T-helper 2 cell treated with Interferon-gamma antibody and Interleukin-4, amounts not matched to agents 5 μg/mL and 100 μg/mL, for 36 hours (primary cell): ENCODE measurements around the gene SYTL5.

ENCODE experiments used
- DNase-seq: peaks from one replicate; pipeline ENCODE4 v3.0.0; 2021; ENCODE audit warnings: low spot score
- H3K27ac Mint-ChIP-seq: one replicate; pipeline ENCODE4 v1.8.0; 2021; ENCODE audit warnings: mild to moderate bottlenecking, mixed read lengths
- H3K27me3 Mint-ChIP-seq: one replicate; pipeline ENCODE4 v1.8.0; 2021; ENCODE audit warnings: low read depth, mixed read lengths
- H3K36me3 Mint-ChIP-seq: one replicate; pipeline ENCODE4 v1.8.0; 2021; ENCODE audit warnings: low read depth, mixed read lengths
- H3K4me1 Mint-ChIP-seq: one replicate; pipeline ENCODE4 v1.8.0; 2021; ENCODE audit warnings: low read depth, mixed read lengths
- H3K4me3 Mint-ChIP-seq: one replicate; pipeline ENCODE4 v1.8.0; 2022; ENCODE audit warnings: mild to moderate bottlenecking, moderate library complexity, mixed read lengths
- H3K9me3 Mint-ChIP-seq: one replicate; pipeline ENCODE4 v1.8.0; 2021; ENCODE audit warnings: mixed read lengths

The SYTL5 gene

DNA sequence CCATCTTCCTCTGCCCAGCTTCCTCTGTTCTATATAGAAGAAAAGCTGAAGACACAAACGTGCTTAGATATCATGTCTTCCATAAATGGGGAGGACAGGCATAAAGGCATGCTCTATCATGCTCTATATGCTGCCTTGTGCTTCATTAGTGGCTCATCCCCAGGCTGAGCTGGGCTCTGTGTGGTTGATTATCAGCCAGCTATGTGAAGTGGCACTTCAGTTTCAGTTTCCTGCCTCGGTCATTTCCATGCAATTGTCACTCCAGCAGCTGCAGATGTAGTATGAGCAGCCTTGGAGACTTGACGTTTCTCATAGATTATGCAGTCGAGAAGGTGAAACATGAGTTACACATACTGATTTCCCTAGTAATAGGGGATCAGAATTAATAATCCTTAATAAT, 106.2 kb downstream of the SYTL5 start:
- Mint-ChIP-seq H3K36me3 (no peaks in the 10 kb centered on the region), H3K27ac (no peak overlapping the region), H3K4me3 (no peak overlapping the region), H3K4me1 (no peaks in the 10 kb centered on the region), H3K27me3 (no peaks in the 10 kb centered on the region), H3K9me3 (no peaks in the 10 kb centered on the region)
- no peak for DNase-seq

DNA sequence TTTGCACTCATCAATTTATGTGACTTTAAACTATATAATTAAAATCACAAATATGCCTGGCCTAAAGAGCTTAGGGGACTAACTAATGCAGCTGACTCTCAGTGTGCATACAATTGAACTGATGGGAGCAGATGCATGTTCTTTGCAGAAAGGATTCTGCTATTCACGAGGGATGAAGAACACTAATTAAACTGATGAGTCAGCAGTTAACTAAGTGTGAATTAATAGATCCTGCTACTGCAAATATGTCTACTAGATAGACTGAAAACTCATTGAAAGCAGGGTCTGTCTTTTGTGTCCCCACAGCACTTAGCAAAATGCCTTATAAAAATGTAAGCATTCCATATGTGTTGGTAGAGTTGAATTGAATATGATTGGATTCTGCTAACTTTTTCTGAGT, 110.4 kb downstream of the SYTL5 start:
- Mint-ChIP-seq H3K36me3 (no peaks in the 10 kb centered on the region), H3K4me3 (no peak overlapping the region), H3K27ac (no peak overlapping the region), H3K27me3 (no peaks in the 10 kb centered on the region), H3K9me3 (no peaks in the 10 kb centered on the region), H3K4me1 (no peaks in the 10 kb centered on the region)
- DNase-seq: no peak

DNA sequence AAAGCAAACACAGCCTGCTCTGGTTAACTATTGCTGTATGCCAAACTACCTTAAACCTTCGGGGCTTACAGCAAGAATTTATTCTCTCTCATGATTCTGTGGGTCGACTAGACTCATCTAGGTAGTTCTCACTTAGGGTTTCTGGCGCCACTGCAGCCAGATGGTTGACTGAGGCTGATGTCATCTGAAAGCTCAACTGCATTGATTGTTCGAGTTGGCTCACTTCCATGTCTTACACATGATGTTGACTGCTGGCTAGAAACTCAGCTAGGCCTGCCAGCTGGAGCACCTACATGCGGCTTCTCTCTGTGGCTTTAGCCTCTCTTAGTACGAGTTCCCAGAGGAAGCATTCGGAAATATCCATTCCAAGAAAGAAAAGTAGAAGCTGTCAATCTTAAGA, 111.1 kb downstream of the SYTL5 start:
- Mint-ChIP-seq H3K4me3 (no peak overlapping the region), H3K36me3 (no peaks in the 10 kb centered on the region), H3K27me3 (no peaks in the 10 kb centered on the region), H3K9me3 (no peaks in the 10 kb centered on the region), H3K27ac (no peak overlapping the region), H3K4me1 (no peaks in the 10 kb centered on the region)
- peak; percentile 3 for DNase-seq

DNA sequence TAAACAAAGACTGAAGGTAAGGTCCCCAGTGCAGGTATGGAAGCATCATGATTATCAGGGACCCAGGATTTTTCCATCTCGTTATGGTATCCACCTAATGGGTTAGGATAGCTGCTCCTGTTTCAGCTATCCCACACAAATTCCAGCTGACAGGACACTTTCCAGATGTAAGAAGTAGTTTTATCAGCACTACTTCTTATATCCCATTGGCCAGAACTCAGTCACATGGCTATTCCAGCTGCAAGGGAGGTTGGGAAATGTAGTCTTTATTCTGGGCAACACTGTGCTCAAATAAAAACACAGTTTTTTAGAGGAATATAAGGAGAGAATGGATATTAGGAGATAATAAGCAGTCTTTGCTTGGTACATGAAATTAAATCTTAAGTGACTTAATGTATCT, 117.6 kb downstream of the SYTL5 start:
- no peaks in the 10 kb centered on the region for H3K36me3 Mint-ChIP-seq
- no peaks in the 10 kb centered on the region for H3K4me1 Mint-ChIP-seq
- H3K9me3 Mint-ChIP-seq: no peaks in the 10 kb centered on the region
- no peak for DNase-seq
- no peak overlapping the region for H3K4me3 Mint-ChIP-seq
- H3K27ac Mint-ChIP-seq: no peak overlapping the region
- no peaks in the 10 kb centered on the region for H3K27me3 Mint-ChIP-seq

DNA sequence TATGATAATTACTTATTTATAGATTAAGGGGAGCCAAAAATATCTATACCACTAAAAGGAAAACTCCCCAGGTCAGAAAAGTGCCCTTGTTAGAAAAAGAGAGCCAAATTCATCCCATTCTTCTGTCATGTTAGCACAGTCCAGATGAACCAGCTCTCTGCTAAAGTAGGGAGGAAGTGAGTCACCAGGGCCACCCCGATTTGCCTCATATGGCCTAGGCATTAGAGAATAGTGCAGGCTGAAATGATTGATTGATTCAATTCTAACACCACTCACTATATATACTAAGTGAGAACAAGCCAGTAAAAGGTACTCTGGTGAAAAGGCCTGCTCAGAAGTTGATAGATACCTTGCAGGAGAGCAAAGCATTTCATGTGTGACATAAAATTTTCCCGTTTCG, 119.8 kb downstream of the SYTL5 start:
- Mint-ChIP-seq H3K27ac (no peak overlapping the region), H3K4me1 (no peaks in the 10 kb centered on the region), H3K36me3 (no peaks in the 10 kb centered on the region), H3K4me3 (no peak overlapping the region), H3K9me3 (no peaks in the 10 kb centered on the region), H3K27me3 (no peaks in the 10 kb centered on the region)
- DNase-seq: no peak

DNA sequence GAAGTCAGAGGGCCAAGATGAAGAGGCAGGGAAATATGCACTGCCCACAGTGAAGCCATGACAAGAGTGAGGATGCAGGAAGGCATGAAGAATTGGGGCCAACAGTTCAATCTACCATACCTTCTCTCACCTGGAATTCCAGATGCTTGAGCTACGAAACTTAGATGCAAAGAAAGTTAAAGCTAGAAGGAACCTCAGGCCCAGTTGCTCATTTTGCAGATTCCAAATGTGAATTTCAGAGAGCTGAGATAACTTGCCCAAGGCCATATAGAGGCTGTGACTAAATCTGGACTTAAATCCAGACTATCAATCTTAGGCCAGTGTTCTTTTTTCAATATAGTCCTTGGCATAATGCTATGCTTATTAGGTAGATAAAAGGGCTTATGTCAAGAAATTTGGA, 121.6 kb downstream of the SYTL5 start:
- H3K36me3 Mint-ChIP-seq: no peaks in the 10 kb centered on the region
- no peak overlapping the region for H3K4me3 Mint-ChIP-seq
- no peaks in the 10 kb centered on the region for H3K9me3 Mint-ChIP-seq
- no peak for DNase-seq
- no peak overlapping the region for H3K27ac Mint-ChIP-seq
- no peaks in the 10 kb centered on the region for H3K4me1 Mint-ChIP-seq
- no peaks in the 10 kb centered on the region for H3K27me3 Mint-ChIP-seq

DNA sequence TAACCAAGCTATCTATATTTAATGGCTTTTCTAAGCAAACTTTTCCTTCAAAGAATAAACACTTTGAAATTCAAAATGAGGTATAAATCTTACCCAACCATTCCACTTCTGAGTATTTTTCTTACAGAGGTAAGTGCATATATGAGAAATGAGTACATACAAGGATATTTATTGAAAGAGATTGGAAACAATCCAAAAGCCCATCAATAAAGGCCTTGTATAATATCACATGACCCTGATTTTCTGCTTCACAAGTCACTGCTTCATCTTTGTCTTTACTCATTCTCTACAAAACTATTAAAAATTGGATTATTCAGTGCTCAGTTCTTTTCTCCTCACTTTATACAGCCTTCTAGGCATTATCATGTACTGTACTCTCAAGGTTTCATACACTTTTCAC, 123.0 kb downstream of the SYTL5 start:
- no peak overlapping the region for H3K27ac Mint-ChIP-seq
- no peaks in the 10 kb centered on the region for H3K4me1 Mint-ChIP-seq
- no peak overlapping the region for H3K4me3 Mint-ChIP-seq
- H3K27me3 Mint-ChIP-seq: no peaks in the 10 kb centered on the region
- DNase-seq: no peak
- H3K36me3 Mint-ChIP-seq: no peaks in the 10 kb centered on the region
- H3K9me3 Mint-ChIP-seq: no peaks in the 10 kb centered on the region

DNA sequence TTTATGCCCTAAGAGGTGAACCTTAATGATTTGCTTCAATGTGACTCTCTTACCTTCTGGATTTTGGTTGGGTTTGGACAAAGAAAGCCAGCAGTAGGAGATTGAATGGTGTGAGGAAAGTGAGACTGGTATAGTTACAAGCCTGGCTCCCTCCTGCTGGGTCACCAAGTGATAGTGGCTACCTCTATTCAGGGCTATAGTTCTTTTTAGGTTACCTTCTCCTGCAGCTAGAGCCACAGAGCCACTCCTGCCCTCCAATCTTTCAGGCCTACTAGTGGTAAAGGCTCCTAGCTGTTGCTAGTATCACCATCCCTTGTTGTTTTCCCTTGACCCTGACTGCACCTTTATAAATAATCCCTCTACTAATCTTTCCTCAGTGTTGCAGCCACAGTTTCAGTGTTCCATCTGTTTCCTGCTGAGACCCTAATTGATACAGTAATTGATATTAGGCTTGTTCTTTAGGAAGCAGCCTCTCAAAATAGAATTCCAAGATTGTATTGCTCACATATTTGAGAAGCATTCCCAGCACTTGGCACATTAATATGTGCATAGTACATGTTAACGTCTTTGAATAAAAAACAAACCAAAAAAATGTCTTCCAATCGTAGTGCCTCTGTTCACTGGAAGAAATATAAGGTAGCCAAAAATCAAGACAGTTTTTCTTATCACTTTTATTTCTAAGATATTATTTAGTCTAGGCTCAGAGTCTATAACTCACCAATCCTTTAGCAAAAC, 132.0 kb downstream of the SYTL5 start:
- Mint-ChIP-seq H3K27me3 (peaks cover 2% of the 10 kb centered on the region), H3K36me3 (no peaks in the 10 kb centered on the region), H3K4me1 (no peaks in the 10 kb centered on the region), H3K9me3 (no peaks in the 10 kb centered on the region), H3K4me3 (no peak overlapping the region), H3K27ac (no peak overlapping the region)
- no peak for DNase-seq

DNA sequence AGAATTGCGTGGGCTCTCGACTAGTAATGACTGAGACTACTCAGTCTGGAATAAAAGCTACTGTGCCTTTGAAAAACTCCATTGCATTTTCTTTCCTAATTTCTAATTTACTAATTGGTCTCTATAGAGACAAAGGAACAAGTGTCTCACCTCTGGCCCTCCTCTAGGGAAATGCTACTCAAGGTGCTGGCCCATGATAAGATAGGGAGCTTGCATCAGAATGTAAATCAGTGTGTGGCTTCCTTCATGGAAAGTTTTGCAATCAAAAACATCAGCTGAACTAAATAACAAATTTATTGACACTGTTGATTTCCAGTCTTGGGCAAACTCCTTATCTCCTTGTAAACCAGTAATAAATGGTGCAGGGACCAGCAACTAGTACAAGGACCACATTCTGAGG, 132.5 kb downstream of the SYTL5 start:
- H3K4me3 Mint-ChIP-seq: no peak overlapping the region
- H3K9me3 Mint-ChIP-seq: no peaks in the 10 kb centered on the region
- peaks cover 2% of the 10 kb centered on the region for H3K27me3 Mint-ChIP-seq
- H3K27ac Mint-ChIP-seq: no peak overlapping the region
- no peaks in the 10 kb centered on the region for H3K4me1 Mint-ChIP-seq
- no peak for DNase-seq
- no peaks in the 10 kb centered on the region for H3K36me3 Mint-ChIP-seq

DNA sequence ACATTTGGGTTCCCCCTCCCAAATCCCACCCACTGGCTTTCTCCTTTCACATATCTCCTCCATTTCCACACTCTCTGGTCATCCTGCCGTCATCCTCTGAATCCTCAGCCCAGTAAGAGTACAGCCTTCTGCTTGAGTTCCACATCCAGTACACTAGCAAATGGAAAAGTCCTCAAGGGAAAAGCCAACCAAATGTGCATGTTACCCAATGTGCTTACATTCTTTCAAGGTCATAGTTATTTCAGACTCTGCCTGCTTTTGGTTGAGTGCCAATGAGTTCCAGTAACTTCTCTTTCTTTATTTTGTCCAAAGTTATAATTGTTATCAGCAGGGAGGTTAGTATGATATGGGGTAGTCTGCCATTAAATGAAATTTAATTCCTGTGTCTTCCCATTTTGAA, 136.3 kb downstream of the SYTL5 start:
- Mint-ChIP-seq H3K27ac (no peak overlapping the region), H3K9me3 (no peaks in the 10 kb centered on the region), H3K36me3 (no peaks in the 10 kb centered on the region), H3K4me3 (no peak overlapping the region), H3K4me1 (no peaks in the 10 kb centered on the region), H3K27me3 (peaks cover 2% of the 10 kb centered on the region)
- no peak for DNase-seq

DNA sequence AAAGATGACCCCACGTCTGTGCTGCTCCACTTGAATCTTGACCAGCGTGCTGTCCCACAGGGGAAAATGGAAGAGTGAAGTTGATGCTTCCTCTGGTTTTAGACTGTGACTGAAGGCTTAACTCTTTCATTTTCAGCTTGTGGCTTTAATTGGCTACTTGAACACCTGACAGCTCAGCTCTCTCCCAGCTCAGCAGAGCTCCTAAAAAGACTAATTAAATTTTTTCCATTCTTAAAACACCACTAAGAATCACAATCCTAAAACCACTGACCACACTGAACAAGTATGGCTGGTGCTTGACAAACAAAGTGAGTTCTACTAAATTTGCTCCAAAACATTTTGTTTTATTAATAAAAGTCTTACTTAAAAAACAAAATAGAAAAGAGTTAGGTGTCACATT, 142.7 kb downstream of the SYTL5 start:
- H3K4me3 Mint-ChIP-seq: no peak overlapping the region
- no peaks in the 10 kb centered on the region for H3K27me3 Mint-ChIP-seq
- H3K4me1 Mint-ChIP-seq: no peaks in the 10 kb centered on the region
- no peaks in the 10 kb centered on the region for H3K9me3 Mint-ChIP-seq
- no peak overlapping the region for H3K27ac Mint-ChIP-seq
- no peaks in the 10 kb centered on the region for H3K36me3 Mint-ChIP-seq
- no peak for DNase-seq

DNA sequence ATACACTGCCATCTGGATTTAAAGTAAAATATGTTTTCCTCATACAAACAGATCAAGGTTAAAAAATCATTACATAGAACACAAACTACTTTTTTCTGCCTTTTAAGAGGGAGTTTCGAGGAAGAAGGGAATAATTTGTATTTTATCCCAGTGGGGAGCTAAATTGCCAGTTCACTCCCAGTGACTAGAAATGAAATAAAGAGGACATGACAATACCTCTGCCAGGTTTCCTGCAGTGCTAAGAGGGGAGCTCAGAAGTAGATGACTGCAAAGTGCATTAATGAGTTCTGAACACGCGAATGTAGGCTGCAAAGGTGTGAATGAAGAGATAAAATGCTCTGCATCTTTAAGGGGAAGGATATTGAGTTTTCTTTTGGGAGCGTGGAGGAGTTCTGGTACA, 144.6 kb downstream of the SYTL5 start:
- DNase-seq: no peak
- Mint-ChIP-seq H3K4me1 (no peaks in the 10 kb centered on the region), H3K27me3 (no peaks in the 10 kb centered on the region), H3K27ac (no peak overlapping the region), H3K4me3 (no peak overlapping the region), H3K9me3 (no peaks in the 10 kb centered on the region), H3K36me3 (no peaks in the 10 kb centered on the region)

DNA sequence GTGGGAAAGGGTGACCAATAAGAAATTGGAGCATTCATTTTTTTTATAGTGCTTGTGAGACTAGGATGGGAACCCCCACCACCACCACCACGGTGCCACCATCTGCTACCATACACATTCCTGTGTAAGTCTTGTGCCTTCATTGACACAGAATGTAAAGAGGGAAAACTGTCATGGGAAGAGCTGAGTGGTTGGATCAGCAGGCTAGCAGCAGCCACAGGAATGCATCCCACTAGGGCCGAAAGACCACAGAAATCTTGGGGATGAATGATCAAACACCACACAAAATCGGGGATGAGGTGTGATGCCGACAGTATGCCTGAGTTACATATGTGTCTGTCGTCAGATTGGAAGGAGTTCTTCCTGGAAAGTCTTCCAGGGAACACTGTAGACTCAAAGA, 145.1 kb downstream of the SYTL5 start:
- Mint-ChIP-seq H3K36me3 (no peaks in the 10 kb centered on the region), H3K27ac (no peak overlapping the region), H3K9me3 (no peaks in the 10 kb centered on the region), H3K4me3 (no peak overlapping the region), H3K27me3 (no peaks in the 10 kb centered on the region), H3K4me1 (no peaks in the 10 kb centered on the region)
- DNase-seq: no peak

DNA sequence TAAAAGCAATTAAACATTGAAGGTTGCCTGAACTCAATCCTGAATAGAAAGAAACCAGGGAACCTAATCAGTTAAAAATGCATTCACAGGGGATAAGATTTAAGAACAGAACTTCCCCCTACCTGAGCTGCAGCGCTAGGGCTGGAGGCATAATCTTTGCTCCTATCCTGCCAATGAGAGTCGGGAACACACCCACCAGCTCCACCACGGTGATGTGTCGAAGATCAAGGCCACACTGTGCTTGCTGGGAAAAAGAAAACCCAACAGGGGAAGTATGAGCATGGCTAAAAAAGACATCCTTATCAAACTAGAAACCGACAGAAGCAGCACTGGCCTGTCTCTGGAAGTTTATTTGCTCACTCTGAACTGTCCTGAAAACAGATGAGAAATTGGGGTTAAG, 148.0 kb downstream of the SYTL5 start:
- Mint-ChIP-seq H3K9me3 (no peaks in the 10 kb centered on the region), H3K36me3 (no peaks in the 10 kb centered on the region), H3K4me1 (no peaks in the 10 kb centered on the region), H3K4me3 (no peak overlapping the region), H3K27me3 (no peaks in the 10 kb centered on the region), H3K27ac (no peak overlapping the region)
- DNase-seq: no peak

DNA sequence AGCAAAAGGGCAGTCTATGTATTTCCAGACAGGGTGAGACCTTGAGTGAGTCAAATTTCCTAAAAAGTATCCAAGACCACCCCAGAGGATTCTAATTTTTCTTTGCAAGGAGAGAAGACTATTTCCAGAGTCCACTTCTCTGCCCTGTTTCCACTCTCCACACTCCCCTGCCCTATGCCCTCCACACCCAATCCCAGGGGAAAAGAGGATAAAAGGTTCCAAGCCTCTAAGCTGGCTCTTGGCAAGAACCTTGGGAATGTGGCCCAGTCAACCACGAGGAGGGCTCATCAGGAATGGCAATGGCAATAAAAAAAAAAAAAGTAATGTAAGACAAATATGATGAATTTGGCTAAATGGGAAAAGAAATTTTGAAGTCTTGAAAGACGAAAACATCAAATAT, 148.5 kb downstream of the SYTL5 start:
- Mint-ChIP-seq H3K9me3 (no peaks in the 10 kb centered on the region), H3K27me3 (no peaks in the 10 kb centered on the region), H3K27ac (no peak overlapping the region), H3K4me1 (no peaks in the 10 kb centered on the region), H3K4me3 (no peak overlapping the region), H3K36me3 (no peaks in the 10 kb centered on the region)
- DNase-seq: no peak
